GM20431 (cell line): Measurements from ENCODE around the gene ST8SIA5.

Source experiments
- in situ Hi-C: fragments of 300-500 bp; cut with MseI, MboI; formaldehyde crosslinking; loops from one replicate; pipeline ENCODE4 v1.15.0; 2020; ENCODE audit warnings: low sequenced_read_pairs; ENCODE audit not compliant: unreplicated experiment

Gene ST8SIA5

GRCh38 chr18:46641917-46642316, 114.9 kb downstream of the ST8SIA5 start:
- in situ Hi-C loops = no loop called here

DNA sequence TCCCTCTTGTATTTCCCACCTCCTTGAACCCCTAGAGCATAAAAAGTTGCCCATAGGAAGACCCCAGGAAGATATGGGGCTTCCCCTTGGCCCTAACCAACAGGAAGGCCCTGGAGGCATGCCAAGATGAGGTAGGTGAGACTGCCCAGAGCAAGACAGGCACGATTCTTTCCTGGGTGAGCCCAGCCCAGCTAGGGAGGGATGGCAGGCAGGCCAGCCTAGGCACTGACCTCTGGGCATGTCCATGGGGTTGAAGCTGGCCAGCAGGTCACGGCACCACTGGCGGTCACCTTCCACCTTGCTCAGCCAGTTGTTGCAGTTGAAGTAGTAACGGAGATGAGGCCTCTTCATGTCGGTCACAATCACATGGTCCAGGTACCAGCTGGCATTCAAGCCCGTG, 117.5 kb downstream of the ST8SIA5 start:
- in situ Hi-C loops = no loop called here

DNA sequence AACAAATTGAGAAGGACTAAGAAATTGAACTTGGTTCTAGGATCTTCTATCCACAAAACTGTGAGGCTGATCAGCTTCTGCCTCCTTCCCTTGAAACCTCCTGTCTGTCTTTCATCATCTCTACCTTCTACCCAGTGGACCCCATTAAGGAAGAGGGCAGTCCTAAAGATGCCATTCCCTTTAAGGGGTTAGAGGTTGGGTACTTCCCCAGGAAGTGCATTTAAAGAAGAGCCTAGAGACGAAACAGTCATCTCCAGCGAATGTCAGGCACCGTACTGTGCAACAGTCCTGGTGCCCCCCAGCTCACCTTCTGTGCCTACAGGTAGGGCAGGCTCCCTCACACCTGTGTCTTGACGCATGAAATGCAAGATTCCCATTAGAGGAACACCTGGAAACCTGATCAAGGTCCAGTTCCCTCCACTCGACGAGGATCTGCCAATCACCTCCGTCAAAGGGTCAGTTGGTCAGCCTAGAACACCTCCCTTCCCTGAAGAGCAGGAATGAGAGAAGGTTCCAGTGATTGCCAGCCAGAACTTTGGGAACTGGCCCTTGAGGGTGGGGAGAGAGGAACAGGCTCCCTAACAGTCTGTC, 120.7 kb downstream of the ST8SIA5 start:
- in situ Hi-C loops = no loop called here

DNA sequence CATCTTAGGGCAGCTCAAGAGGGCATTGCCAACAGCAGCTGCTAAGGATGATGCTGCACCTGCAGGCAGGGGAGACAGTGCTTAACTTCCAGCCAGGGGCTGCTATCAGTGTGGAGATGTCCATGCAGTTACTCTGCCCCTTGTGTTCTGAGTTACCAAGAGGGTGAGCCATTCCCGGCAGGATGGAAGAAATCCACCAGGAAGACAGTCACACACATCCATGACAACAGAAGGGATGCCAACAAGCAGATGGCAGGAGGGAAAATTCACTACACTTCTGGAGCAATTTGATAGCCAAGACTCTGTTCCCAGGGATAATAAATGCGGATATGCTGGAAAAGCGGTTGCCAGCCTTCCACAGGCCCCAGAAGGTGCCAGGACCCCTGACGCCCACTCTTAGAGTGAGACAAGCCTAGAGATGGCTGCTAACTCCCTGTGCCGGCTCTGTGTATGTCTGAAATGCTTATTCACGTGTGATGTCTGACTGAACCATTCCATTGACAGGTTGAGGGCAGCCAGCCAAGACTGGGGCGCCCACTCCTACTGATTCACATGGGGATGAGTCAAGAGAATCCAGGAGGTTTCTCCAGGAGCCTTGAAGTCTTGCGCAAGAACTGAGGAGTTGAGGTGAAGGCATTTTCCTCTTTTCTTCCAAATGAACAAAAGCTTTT, 124.3 kb downstream of the ST8SIA5 start:
- in situ Hi-C loops = no loop called here

- in situ Hi-C loops = no loop called here
Measured at GRCh38 chr18:46630991-46631390, 125.9 kb downstream of the ST8SIA5 start.

- in situ Hi-C loops = no loop called here
Measured at GRCh38 chr18:46630160-46630559, 126.7 kb downstream of the ST8SIA5 start.

- in situ Hi-C loops = no loop called here
Measured at GRCh38 chr18:46629361-46629760, 127.5 kb downstream of the ST8SIA5 start.

DNA sequence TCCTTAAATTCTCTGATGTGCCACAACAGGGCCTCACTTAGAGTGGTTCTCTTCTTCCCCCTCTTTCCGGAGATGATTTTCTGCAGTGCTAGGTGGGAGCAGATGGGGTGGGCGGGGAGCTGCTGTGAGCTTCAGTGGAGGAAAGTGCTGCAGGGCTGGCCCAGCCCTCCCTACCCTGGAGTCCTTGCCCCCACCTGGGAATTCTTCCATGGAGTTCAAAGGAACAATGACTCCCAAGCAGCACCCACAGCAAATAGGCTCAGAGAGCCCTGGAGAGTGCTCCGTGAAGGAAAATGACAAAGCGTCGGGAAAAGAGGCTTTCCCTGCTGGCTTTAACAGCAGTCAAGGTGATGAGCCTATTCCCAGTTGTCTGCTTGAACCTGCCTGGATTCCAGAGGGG, 128.6 kb downstream of the ST8SIA5 start:
- in situ Hi-C loops = no loop called here

GRCh38 chr18:46627136-46627535, 129.7 kb downstream of the ST8SIA5 start:
- in situ Hi-C loops = no loop called here

DNA sequence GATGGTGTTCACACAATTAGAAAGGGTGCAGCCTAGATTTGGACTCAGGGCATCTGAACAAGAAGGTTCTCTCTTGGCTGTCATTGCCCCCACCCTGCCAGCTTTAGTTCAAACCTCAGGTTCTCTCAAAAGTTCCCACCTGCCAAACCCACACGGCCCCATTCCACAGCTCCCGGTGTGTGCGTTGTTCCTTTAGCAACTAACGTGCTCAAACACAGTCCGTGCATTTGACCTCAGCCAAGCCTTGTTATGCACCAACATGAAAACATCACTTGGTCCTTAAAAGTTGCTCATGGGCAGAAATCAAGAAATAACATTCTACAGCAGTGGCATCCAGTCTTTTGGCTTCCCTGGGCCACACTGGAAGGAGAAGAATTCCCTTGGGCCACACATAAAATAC, 131.8 kb downstream of the ST8SIA5 start:
- in situ Hi-C loops = no loop called here

- in situ Hi-C loops = no loop called here
Measured at GRCh38 chr18:46624127-46624526, 132.7 kb downstream of the ST8SIA5 start.

- in situ Hi-C loops = no loop called here
Measured at GRCh38 chr18:46623541-46623940, 133.3 kb downstream of the ST8SIA5 start.

DNA sequence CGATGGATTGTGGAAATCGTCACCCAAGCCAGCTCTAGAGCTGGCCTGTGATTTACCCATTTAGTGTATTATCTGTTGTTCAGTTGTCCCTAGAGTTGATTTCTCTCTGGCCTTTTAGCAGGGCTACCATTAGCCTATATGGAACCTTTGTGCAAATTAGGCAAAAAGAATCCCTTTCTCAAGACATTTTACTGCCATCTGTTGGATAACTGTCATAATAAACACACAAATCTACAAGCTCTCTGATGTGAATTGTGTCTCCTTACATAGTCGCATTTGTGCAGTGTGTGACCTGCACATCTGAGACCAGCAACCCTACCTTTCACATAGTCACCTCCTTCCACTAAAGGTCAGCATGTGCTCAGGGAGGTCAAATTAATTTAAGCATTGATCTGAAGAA, 133.9 kb downstream of the ST8SIA5 start:
- in situ Hi-C loops = no loop called here

DNA sequence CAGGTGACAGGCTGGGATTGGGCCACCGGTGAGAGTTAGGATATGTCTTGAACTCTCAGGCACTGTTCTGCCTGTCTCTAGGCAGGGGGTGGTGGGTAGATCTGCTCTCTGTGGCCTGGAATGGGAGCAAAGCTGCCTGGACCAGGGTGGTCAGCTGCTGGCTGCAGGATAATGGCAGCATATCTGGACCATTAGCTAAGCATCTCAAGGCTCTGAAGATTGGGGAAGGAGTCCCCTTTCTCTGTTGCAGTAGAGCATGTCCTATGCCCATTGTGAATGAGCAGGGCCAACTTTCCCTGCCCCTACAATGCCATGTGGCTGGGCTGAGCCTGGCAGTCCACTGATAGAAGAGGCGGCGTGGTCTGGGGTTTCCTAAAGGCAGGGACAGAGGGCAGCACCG, 134.4 kb downstream of the ST8SIA5 start:
- in situ Hi-C loops = no loop called here

DNA sequence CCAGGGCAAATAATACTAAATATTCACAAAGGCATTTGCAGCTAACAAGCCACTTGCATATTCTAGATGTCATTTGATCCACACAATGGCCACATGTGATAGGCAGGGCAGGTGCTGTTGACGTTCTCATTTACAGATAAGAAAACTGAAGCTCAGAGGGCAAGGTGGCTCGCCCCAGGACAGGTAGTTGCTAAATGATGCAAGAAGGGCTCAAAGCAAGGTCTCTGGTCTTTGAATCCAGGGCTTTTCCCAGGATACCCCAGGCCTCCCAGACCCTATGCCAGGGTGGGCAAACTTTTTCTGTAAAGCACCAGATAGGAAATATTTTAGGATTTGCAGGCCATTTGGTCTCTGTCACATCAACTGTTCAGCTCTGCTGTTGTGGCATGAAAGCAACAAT, 135.0 kb downstream of the ST8SIA5 start:
- in situ Hi-C loops = no loop called here

GRCh38 chr18:46621111-46621766, 135.6 kb downstream of the ST8SIA5 start:
- in situ Hi-C loops = no loop called here

GRCh38 chr18:46619559-46619958, 137.3 kb downstream of the ST8SIA5 start:
- in situ Hi-C loops = no loop called here
